GM12891 (cell line): ENCODE measurements around the gene SWI5.

Experiments used
- POLR2A ChIP-seq: IDR thresholded peaks from 2 replicates; pipeline ENCODE4 v1.6.1; 2011; ENCODE audit warnings: low read depth, low read length, control low read depth
- POU2F2 ChIP-seq: IDR thresholded peaks from 2 replicates; pipeline ENCODE4 v1.6.1; 2011; ENCODE audit warnings: low read depth, mild to moderate bottlenecking, control low read depth, low read length, moderate library complexity

DNA sequence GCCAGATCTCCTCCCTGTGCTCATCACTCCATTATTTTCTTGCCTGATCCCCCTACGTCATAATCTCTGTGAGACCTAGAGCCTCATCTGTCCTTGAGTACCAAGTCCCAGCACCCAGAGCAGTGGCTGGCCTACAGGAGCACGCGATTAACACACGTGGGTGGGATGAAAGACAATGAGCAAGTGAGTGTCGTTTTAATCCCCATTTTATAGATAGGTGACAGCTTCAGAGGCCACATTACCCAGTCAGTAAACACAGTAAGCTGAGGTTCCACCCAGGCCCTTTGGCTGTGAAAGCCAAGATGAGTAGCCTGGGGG, 28.9 kb downstream of the SWI5 start:
- TF ChIP-seq POLR2A (no peak), POU2F2 (no peak)
